B cell (primary cell): Measurements from ENCODE around the gene MROH7.

Experiments
- CTCF ChIP-seq: fragments of 200-600 bp; IDR thresholded peaks from one replicate; pipeline ENCODE4 v1.8.0; 2022; ENCODE audit warnings: antibody characterized with exemption, mild to moderate bottlenecking
- EZH2 ChIP-seq: IDR thresholded peaks from 2 replicates; pipeline ENCODE4 v1.6.1; 2012; ENCODE audit warnings: borderline replicate concordance, low read depth, mild to moderate bottlenecking, moderate library complexity, low read length; ENCODE audit not compliant: insufficient read depth, poor library complexity, severe bottlenecking

DNA sequence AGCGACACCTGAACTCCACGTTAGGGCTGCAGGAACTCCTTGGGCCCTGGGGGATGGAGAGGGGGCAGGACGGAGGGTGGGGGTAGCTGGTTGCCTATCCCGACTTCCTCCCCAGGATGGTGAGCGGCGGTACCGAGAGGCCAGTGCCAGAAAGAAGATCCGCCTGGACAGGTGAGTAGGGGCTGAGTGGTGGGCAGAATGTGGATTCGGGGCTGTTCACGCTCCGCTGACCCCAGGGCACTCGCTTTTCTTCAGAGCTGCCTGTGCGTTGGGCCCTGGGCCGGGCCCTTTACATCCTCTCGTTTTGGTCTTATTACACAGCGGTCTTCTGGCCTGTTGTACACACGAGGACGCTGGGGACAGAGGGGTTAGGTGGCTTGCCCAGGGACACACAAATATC is 39.0 kb upstream of the MROH7 start:
- TF ChIP-seq CTCF = no peak
- TF ChIP-seq EZH2 = no peak
